ENCODE measurements around the gene TMEM107. TPM values are rescaled to one million over a fixed set of nuclear protein-coding genes. Genes with fewer than 3 reads are reported as not detected.

The TMEM107 gene
- total RNA-seq, 2 experiments from 2014 or later: 39.6 to 44.1 TPM

DNA sequence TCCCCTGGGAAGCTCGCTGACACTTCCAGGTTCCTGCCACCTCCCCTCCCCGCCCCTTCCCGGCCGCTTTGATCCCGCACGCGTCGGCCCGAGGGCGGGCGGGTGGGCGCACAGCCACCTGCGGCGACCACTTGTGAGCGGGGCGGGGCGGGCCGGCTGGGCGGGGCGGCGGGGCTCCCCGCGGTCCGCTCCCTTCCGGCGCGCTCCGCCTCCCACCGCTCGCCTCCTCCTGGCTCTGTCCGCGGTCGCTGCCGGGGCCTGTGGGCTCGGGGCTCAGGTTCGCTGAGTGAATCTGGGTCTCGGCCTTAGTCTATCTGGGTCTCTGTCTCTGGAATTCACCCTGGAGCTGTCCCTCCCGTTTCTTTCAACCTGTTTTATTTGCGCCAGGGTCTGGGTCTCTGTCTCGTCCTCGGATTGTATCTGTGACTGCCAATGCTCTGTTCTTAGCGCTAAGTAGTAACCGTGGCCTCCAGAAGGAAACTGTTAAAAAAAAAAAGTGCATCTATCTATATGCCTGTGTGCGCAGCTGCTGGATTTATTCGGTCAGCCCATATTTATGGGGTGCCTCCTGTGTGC lies 49.6 kb downstream of the TMEM107 start:
- H3K4me3 Mint-ChIP-seq: peak overlapping the region; percentile 88
- ChIA-PET CTCF (interaction anchor here (0.8 to 2.6 kb wide), 8 partner anchors 8 to 95 kb away, joined by 3 to 19 read pairs (median 4); partner anchors contain the start of gene ALOXE3), POLR2A (interaction anchor here (0.8 to 2.4 kb wide), 6 partner anchors 12 to 441 kb away, joined by 3 to 15 read pairs (median 4); no protein-coding TSS in a partner anchor)
- H3K27ac Mint-ChIP-seq: peak overlapping the region; percentile 88
- H3K36me3 Mint-ChIP-seq (ENCODE audit: low read depth): peaks cover 3% of the 10 kb centered on the region
- DNase-seq (peak; percentile 62), ATAC-seq (peak; percentile 51)
- H3K9me3 Mint-ChIP-seq (ENCODE audit: insufficient read depth): no peaks in the 10 kb centered on the region
- H3K4me1 Mint-ChIP-seq (ENCODE audit: low read depth): peaks cover 48% of the 10 kb centered on the region
- peaks cover 44% of the 10 kb centered on the region for H3K27me3 Mint-ChIP-seq (ENCODE audit: low read depth)

DNA sequence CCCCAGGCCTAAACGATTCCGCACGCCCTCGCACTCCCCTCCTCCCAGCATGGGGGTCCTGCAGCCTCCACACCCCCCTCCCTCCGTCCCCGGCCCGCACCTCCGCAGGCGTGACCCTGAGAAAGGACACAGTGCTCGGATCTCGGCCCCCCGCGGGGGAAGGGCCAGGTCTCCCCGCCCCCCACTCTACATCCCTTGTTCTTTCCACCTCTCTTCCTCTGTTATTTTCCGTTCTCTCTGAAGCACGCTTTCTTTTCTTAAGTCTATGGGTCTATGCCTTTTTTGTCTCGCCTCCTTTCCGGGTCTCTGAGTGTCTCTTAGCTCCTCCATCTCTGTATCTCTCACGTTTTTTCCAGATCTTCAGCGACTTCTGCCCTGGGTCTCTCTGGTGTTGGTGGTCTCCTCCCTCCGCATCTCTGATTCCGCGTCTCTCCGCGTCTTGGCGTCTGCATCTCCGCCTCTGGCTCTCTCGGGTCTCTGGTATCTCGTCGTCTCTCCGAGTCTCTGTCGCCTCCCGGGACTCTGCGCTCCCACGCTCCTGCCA lies 50.2 kb downstream of the TMEM107 start:
- DNase-seq (peak; percentile 41), ATAC-seq (no peak)
- CTCF ChIA-PET: interaction anchor here (1.3 to 2.6 kb wide), 2 partner anchors 8 to 12 kb away, joined by 5 to 19 read pairs; partner anchors contain the start of gene ALOXE3
- H3K36me3 Mint-ChIP-seq (ENCODE audit: low read depth): peaks cover 3% of the 10 kb centered on the region
- H3K9me3 Mint-ChIP-seq (ENCODE audit: insufficient read depth): no peaks in the 10 kb centered on the region
- peak overlapping the region; percentile 88 for H3K4me3 Mint-ChIP-seq
- peaks cover 42% of the 10 kb centered on the region for H3K27me3 Mint-ChIP-seq (ENCODE audit: low read depth)
- POLR2A ChIA-PET: interaction anchor here (0.6 to 2.4 kb wide), 5 partner anchors 12 to 440 kb away, joined by 3 to 10 read pairs (median 3); no protein-coding TSS in a partner anchor
- H3K4me1 Mint-ChIP-seq (ENCODE audit: low read depth): peaks cover 50% of the 10 kb centered on the region
- H3K27ac Mint-ChIP-seq: peak overlapping the region; percentile 88

DNA sequence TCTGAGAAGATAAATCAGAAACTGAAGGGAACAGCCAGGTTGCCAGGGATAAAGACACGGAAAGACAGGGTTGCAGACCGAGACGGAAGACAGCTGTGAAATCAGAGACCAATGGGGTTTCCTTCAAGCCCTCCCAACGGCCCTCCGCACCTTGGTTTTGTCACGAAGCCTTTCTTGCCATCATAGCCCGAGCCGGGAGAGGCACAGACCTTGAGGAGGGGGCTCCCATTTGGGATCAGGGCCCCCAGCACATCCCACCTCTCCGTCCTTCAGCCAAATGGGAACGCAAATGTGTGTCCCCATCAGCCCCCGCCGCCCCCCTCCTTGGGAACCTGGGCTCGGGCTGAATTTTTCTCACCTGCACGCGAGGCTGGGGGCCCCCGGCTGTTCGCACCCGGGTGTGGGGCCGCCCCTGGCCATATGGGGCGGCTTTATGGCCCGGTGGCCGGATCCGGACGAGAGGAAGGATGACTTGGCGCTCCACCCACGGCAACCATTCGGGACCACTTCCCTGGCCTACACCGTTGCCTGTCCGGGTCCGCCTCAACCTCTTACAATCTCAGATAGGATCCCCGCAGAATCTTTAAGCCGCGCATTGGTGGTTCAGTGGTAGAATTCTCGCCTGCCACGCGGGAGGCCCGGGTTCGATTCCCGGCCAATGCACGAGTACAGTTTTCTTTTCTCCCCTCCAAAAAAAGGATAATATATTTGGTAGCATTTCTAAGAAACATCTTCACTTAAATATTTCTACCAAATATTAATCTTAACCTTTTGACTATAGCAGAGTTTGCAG lies 50.8 kb downstream of the TMEM107 start:
- Mint-ChIP-seq H3K36me3 (ENCODE audit: low read depth) (peaks cover 5% of the 10 kb centered on the region), H3K9me3 (ENCODE audit: insufficient read depth) (no peaks in the 10 kb centered on the region), H3K4me1 (ENCODE audit: low read depth) (peaks cover 57% of the 10 kb centered on the region), H3K27ac (peak overlapping the region; percentile 88), H3K27me3 (ENCODE audit: low read depth) (peaks cover 44% of the 10 kb centered on the region), H3K4me3 (peak overlapping the region; percentile 88)
- peak; percentile 35 for ATAC-seq
- ChIA-PET CTCF (interaction anchor here (1.0 to 4.3 kb wide), 5 partner anchors 13 to 64 kb away, joined by 3 to 32 read pairs (median 7); no protein-coding TSS in a partner anchor), POLR2A (interaction anchor here (0.6 to 4.3 kb wide), 6 partner anchors 13 to 98 kb away, joined by 3 to 52 read pairs (median 7); no protein-coding TSS in a partner anchor)
- DNase-seq: peak; percentile 90

DNA sequence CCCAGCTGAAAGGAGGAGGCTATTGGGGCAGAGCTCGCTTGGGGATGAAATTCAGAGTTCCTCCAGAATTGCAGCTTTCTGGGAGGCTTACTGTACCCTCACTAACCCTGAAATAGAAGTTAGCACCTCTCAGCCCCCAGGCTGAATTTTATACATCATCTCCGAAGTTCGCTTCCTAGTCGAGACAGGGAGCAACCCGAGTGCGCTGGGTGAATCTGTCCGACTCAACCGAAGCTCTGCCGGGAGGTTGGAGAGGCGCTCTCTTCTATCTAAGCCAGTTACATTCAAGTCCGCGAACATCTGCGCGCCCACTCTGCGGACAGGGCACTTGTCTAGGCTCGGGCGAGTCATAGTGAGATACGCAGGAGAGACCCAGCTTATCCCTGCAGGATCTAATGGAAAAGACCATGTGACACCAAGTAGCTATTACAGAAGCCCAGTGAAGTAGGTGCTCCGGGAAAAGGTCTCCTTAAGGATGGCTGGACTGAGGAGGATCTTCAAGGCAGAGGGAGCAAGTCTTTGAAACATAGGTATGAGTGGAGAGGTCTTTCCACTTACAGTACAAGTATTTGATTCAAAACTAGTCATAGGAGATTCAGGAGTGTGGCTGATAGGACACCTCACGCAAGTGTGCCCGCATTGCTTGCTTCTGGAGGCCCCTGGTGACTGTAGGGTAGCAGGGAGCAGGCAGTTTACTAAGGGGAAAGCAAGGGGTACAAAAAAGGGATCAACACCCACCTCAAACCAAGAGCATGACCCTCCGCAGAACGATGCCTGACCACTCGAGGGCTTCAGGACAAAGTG lies 51.6 kb downstream of the TMEM107 start:
- H3K4me3 Mint-ChIP-seq: peak overlapping the region; percentile 88
- no peak for ATAC-seq
- H3K27me3 Mint-ChIP-seq (ENCODE audit: low read depth): peaks cover 44% of the 10 kb centered on the region
- H3K27ac Mint-ChIP-seq: peak overlapping the region; percentile 75
- peak; percentile 42 for DNase-seq
- peaks cover 5% of the 10 kb centered on the region for H3K36me3 Mint-ChIP-seq (ENCODE audit: low read depth)
- no peaks in the 10 kb centered on the region for H3K9me3 Mint-ChIP-seq (ENCODE audit: insufficient read depth)
- peaks cover 65% of the 10 kb centered on the region for H3K4me1 Mint-ChIP-seq (ENCODE audit: low read depth)
- ChIA-PET POLR2A (interaction anchor here (0.8 to 4.3 kb wide), 7 partner anchors 13 to 123 kb away, joined by 3 to 52 read pairs (median 4); partner anchors contain the start of genes BORCS6 and CTC1), CTCF (interaction anchor here (0.9 to 4.3 kb wide), 11 partner anchors 14 to 171 kb away, joined by 3 to 32 read pairs (median 4); partner anchors contain the start of gene SLC25A35)

DNA sequence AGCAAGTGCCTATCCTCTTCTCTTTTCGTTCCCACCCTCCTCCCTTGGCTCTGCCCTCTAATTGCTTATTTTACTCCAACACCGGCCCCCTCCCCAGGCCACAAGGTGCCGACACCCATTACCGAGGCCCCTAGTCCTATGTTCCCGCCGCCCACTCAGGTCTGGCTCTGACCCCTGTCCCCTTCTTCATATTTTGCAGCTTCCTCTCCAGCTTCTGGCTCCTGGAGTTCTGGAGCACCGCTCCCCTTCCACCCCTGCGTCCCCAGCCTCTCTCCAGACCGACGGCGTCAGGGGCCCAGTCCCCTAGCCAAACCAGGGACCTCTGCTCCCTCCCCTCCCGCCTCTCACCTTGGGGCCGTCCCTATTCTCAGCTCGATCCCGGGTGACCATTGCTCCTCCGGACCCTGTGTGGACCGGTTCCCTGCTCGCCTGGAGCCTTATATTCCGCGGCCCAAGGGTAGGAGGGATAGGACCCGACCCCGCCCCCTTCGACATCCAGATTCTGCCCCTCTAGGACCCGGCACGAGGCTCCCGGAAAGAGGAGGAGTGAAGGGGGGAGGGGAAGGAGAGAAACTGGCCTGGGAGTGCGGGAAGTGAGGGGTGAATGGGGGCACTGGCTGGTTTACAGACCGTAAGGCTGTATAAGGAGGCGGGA lies 52.4 kb downstream of the TMEM107 start, which contains the start of gene HES7:
TSS of gene HES7 (minus strand) at position 412 of the 655 bp plus-strand sequence. CDS start at position 390, 22 bp downstream.
- Mint-ChIP-seq H3K27ac (peak within 1 kb of the TSS; percentile 75), H3K9me3 (ENCODE audit: insufficient read depth) (no peaks in the 10 kb centered on the region), H3K36me3 (ENCODE audit: low read depth) (peaks cover 6% of the 10 kb centered on the region), H3K4me1 (ENCODE audit: low read depth) (peaks cover 68% of the 10 kb centered on the region), H3K27me3 (ENCODE audit: low read depth) (peaks cover 44% of the 10 kb centered on the region), H3K4me3 (peak within 1 kb of the TSS; percentile 88)
- ChIA-PET CTCF (interaction anchor here (0.9 to 4.3 kb wide), 13 partner anchors 14 to 171 kb away, joined by 3 to 32 read pairs (median 4); partner anchors contain the start of gene SLC25A35), POLR2A (interaction anchor here (0.8 to 4.3 kb wide), 7 partner anchors 14 to 124 kb away, joined by 3 to 52 read pairs (median 4); partner anchors contain the start of genes BORCS6 and CTC1)
- ATAC-seq: no peak
- DNase-seq: no peak

DNA sequence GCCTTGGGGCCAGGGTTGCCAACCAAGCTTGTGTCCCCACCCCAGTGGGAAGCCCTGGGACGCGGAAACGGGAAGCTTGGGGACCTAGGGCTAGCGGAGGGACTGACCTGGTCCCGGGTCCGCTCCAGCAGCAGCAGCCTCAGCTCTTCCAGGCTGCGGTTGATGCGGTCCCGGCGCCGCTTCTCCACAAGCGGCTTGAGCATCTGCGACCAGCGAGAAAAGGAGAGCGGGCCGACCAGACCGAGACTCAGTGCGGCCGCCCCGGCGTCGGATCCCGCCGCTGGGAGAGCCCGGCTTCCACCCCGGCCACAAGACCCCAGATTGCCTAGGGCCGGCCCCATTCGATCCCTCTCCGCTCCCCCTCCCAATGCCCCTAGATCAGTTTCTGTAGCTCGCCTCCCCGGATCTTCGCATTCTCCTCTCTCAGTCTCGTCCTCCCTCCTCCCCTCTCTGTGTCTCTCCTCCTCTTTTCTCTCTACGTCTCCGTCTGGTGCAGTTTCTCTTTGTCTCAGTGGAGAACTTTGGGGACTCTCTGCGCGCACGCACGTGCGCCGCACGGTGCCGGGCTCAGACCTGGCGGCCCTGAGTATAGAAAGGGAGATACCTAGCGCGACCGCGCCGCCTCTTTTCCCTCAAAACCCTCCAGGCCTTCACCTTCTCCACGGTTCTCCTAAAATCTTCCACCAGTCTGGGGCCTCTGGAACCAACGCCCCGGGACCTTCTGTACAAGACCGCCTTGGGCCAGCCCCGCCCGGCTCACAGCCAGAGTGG lies 53.1 kb downstream of the TMEM107 start:
- ChIA-PET POLR2A (interaction anchor here (0.6 to 4.3 kb wide), 6 partner anchors 35 to 210 kb away, joined by 3 to 52 read pairs (median 4); partner anchors contain the start of genes BORCS6 and CTC1), CTCF (interaction anchor here (1.0 to 5.8 kb wide), 11 partner anchors 15 to 100 kb away, joined by 3 to 72 read pairs (median 4); partner anchors contain the start of gene BORCS6)
- Mint-ChIP-seq H3K27ac (no peak overlapping the region), H3K4me3 (peak overlapping the region; percentile 88), H3K4me1 (ENCODE audit: low read depth) (peaks cover 75% of the 10 kb centered on the region), H3K27me3 (ENCODE audit: low read depth) (peaks cover 47% of the 10 kb centered on the region), H3K36me3 (ENCODE audit: low read depth) (peaks cover 7% of the 10 kb centered on the region), H3K9me3 (ENCODE audit: insufficient read depth) (no peaks in the 10 kb centered on the region)
- DNase-seq: peak; percentile 58
- no peak for ATAC-seq

Small RNA genes within 50 kb of the gene (microRNA-seq; reads per million reads assigned to microRNA genes)
- gene MIR4521: 226 reads per million, percentile 69 among the genes with 10 or more reads in this experiment
- not detected for gene MIR6883

Other genes with a start within 250 kb of the TMEM107 start
- 10 to 100 TPM in 1 of 2 experiments, 1 to 10 TPM in 1; 8.8 to 10.3 TPM for gene KCNAB3, start 246.5 kb downstream of the TMEM107 start, total RNA-seq
- 100 to 1,000 TPM; 248 to 278 TPM for gene TRAPPC1, start 244.4 kb downstream of the TMEM107 start, total RNA-seq
- gene CNTROB, start 244.2 kb downstream of the TMEM107 start, total RNA-seq: 10 to 100 TPM; 66.7 to 76.5 TPM
- gene GUCY2D, start 173.8 kb downstream of the TMEM107 start, total RNA-seq: not detected
- not detected for gene ALOX15B, start 137.3 kb downstream of the TMEM107 start, total RNA-seq
- gene ALOX12B, start 88.7 kb downstream of the TMEM107 start, total RNA-seq: under 1 TPM; 0.26 to 0.47 TPM
- not detected for gene ALOXE3, start 57.9 kb downstream of the TMEM107 start, total RNA-seq
- gene HES7, start 52.3 kb downstream of the TMEM107 start, total RNA-seq: under 1 TPM in 1 of 2 experiments, not detected in 1; 0.29 TPM
- gene PER1, start 24.0 kb downstream of the TMEM107 start, total RNA-seq: 10 to 100 TPM; 35.0 to 38.1 TPM
- gene VAMP2, start 13.4 kb downstream of the TMEM107 start, total RNA-seq: 10 to 100 TPM; 56.3 to 56.7 TPM
- gene BORCS6, start 13.8 kb upstream of the TMEM107 start, total RNA-seq: 10 to 100 TPM; 12.7 TPM
- gene AURKB, start 34.2 kb upstream of the TMEM107 start, total RNA-seq: 100 to 1,000 TPM; 182 to 210 TPM
- 100 to 1,000 TPM in 1 of 2 experiments, 10 to 100 TPM in 1; 94.8 to 102 TPM for gene CTC1, start 71.7 kb upstream of the TMEM107 start, total RNA-seq
- 10 to 100 TPM; 78.3 to 80.2 TPM for gene PFAS, start 72.9 kb upstream of the TMEM107 start, total RNA-seq
- 10 to 100 TPM; 49.8 to 55.6 TPM for gene RANGRF, start 112.3 kb upstream of the TMEM107 start, total RNA-seq
- gene SLC25A35, start 119.0 kb upstream of the TMEM107 start, total RNA-seq: 1 to 10 TPM; 8.7 to 9.5 TPM
- not detected for gene ARHGEF15, start 133.9 kb upstream of the TMEM107 start, total RNA-seq
- gene ODF4, start 163.5 kb upstream of the TMEM107 start, total RNA-seq: not detected
- 1,000 to 10,000 TPM; 1,633 to 1,747 TPM for gene RPL26, start 206.8 kb upstream of the TMEM107 start, total RNA-seq
- gene RNF222, start 221.4 kb upstream of the TMEM107 start, total RNA-seq: under 1 TPM; 0.24 to 0.29 TPM

Measured in activated CD8-positive, alpha-beta T cell treated with anti-CD3 and anti-CD28 coated beads, Interleukin-2, amount 10 ng/mL, durations not matched to agents 7 days and 5 days (primary cell).